ENCODE data around the gene VARS1.
"Not testable (repeated sequence)": the region's sequence is repeated elsewhere in the genome, so short reads cannot be mapped to it uniquely, and the experiment has no call there.

Gene VARS1

DNA sequence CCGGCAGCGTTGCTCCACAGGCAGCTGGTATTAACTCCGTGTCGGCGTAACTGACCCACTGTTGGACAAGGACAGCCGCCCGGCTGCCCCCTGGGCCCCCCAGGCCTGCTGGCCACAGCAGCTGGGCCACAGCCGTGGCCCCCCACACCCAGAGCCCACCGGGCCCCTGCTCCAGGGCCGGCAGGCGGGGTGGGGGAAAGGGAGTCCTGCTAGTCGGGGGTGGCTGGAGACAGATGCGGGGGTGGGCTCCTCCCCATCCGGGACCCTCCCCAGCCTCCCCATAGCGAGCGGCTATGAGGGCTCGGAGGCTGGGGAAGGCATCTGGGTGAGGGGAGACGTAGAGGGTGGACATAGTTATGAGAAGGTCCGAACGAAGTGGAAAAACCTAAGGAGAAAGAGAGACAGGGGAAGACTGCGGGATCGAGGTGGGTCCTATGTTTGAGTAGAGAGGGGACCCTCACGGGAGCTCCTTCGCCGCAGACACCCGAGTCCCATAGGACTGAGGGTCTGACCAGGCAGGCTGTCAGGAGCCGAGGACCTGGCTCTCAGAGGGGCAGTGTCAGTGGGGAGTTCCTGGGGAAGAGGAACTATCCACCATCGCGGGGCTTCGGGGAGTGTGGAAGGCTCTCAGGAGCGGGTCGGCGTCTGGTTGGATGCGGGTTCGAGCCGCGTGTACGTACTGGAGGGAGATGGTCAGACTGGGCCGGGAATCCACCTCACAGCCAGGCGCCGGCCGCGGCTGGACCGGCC, 511 bp downstream of the VARS1 start:
- DNase-seq, result peak; percentile 93

- peak; percentile 63 for DNase-seq
These were observed 1.2 kb downstream of the VARS1 start for GRCh38 chr6:31794294-31794865.

GRCh38 chr6:31793927-31794245, 1.7 kb downstream of the VARS1 start:
- DNase-seq, result not testable (repeated sequence)

GRCh38 chr6:31792761-31793171, 2.8 kb downstream of the VARS1 start:
- DNase-seq, result no peak

GRCh38 chr6:31792090-31792374, 3.5 kb downstream of the VARS1 start:
- DNase-seq, result no peak

GRCh38 chr6:31791324-31792089, 4.0 kb downstream of the VARS1 start:
- DNase-seq, result peak; percentile 43

DNA sequence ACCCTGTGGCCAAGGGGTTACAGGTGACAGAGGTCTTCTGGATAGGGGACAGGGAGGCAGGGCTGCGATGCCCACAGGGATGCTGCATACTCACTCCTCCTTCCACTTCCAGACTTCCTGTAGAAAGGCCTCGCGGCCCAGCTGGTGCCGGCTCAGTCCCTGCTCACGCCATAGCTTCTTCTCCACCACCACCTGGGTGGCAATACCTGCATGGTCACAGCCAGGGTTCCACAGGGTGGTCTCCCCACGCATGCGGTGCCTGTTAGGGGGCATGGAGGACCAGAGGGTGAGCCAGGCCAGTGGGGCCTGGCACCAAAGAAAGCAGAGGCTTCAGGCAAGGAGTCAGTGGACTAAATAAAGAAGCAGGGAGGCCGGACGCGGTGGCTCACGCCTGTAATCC, 10.1 kb downstream of the VARS1 start:
- no peak for DNase-seq

DNA sequence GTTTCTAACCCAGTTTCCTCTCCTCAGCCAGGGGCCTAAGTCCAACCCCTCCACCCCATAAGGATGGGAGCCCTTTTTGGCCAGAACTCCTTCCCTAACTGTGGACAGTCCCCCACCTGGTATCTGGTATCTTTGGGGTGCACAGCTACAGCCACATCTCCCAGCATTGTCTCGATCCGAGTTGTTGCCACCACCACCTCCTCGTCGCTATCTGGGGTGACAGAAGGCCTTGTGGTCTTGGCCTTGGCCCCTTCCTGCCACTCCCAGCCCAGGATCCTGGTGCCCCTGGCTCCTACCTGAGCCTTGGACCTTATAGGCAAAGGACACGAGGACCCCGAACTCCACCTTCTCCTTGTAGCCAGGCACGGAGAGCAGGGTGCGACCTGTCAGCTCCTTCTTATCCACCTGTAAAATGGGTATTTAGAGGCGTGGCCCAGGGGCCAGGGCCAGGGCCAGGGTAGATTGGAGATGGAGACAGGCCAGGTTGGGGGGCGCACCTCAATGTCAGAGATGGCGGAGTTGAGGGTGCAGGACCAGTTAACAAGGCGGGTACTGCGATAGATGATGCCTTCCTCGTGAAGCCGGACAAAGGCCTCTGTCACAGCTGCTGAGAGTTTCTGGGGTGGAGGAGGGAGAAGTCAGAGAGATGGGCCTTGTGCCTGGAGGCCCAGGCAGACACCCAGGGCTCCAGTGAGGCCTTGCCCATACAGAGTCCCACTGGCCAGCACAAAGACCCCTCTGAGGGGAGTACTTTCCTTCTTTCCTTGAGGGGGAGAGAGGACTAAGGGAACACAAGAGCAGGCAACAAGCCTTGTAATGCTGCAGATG, 11.2 kb downstream of the VARS1 start:
- DNase-seq, result no peak

DNA sequence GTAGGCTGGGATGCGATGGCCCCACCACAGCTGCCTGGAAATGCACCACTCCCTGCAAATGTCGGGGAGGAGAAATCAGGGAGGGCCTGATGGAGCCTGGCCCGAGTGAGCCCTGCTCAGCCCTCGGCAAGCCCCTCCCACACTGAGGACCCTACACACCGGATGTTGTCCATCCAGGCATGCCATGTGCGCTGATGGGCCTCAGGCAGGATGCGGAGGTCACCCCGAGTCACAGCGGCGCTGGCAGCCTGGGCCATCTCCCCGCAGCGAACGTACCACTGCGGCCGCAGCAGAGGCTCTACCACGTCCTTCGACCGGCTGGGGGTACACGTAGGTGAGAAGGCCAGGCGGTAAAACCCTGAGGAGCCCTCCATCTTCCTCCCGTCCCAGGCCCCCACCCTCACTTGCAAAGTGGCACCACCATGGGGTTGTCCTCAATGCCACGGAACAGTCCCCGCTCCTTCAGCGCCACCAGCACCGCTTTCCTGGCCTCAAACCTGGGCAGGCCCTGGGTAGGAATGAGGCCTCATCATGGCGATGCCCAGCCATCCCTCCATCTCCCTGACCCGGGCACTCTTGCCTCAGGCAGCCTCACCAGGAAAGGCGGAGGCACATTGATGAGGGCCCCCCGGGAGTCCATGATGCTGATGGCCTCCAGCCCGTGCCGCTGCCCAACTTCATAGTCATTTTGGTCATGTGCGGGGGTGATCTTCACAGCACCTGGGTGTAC, 13.3 kb downstream of the VARS1 start:
- DNase-seq, result no peak

GRCh38 chr6:31781244-31782125, 14.1 kb downstream of the VARS1 start:
- no peak for DNase-seq

- DNase-seq, result no peak
These were observed 14.9 kb downstream of the VARS1 start for GRCh38 chr6:31780507-31781243.

DNA sequence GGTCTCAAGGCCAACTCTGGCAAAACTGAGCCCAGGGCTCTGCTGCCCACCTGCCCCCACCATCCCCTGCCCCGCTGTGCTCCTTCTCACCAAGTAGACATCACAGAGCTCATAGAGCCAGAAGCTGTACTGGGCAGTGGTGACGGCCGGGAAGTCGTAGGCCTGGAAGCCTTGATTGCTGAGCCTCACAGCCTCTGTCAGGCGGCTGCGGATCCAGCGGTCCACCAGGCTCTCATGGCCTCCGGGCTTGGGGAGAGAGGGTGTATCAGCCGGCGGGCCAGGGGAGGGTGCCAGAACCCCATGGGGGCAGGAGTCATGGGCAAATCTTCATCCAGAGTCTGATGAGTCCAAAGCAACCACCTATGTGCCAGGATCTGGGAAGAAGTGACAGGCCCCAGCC, 15.6 kb downstream of the VARS1 start:
- DNase-seq, result no peak

GRCh38 chr6:31778999-31779885, 16.3 kb downstream of the VARS1 start:
- DNase-seq, result no peak

GRCh38 chr6:31778193-31778592, 17.4 kb downstream of the VARS1 start:
- DNase-seq, result no peak

GRCh38 chr6:31777667-31778050, 17.9 kb downstream of the VARS1 start:
- no peak for DNase-seq

- DNase-seq, result peak; percentile 79
These were observed 18.4 kb downstream of the VARS1 start, which contains the start of gene VWA7 for GRCh38 chr6:31776989-31777666. TSS of gene VWA7 (minus strand) at chr6:31777328. CDS start at chr6:31776779, 549 bp downstream.

DNA sequence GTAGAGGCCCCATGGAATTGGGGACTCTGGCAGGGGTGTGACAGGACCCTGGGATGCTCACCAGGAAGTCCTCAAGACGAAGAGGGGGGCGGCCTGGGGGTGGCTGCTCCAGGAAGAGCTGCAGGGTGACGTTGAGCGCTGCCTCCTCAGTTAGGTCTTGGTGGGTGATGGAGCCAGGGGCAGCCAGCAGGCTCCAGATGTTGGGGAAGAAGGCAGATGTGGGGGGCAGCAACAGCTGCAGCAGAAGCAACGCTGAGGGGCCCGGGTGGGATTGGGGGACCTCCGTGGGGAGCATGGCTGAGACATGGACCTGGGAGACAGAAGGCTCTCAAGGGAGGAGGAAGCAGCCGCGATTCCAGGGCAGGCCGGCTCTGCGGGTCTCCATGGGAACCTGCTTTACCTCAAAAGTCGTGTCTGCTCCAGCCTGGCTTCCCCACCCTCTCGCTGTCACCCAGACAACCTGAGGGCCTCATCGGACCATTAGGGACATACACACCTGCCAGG, 19.0 kb downstream of the VARS1 start:
- DNase-seq, result no peak
